Esophagus mucosa (tissue), 1 donor: ENCODE data around the gene PPP6R3. TPM values are rescaled to one million over a fixed set of nuclear protein-coding genes. Genes with fewer than 3 reads are reported as not detected.

Experiments used
- ATAC-seq: fragments of 200-7000 bp; cut with Tn5 transposase; one replicate; pipeline ENCODE4 v1.9.1; 2020
- total RNA-seq: library from RNA; stranded (reverse); gene quantifications from one replicate; pipeline ENCODE4 v1.2.4, GENCODE V29; 2023
- donor health status: DM: yes; HTN: yes; CAD: no.

PPP6R3 gene
- total RNA-seq, 1 donor from 2014 or later: 59.8 TPM

DNA sequence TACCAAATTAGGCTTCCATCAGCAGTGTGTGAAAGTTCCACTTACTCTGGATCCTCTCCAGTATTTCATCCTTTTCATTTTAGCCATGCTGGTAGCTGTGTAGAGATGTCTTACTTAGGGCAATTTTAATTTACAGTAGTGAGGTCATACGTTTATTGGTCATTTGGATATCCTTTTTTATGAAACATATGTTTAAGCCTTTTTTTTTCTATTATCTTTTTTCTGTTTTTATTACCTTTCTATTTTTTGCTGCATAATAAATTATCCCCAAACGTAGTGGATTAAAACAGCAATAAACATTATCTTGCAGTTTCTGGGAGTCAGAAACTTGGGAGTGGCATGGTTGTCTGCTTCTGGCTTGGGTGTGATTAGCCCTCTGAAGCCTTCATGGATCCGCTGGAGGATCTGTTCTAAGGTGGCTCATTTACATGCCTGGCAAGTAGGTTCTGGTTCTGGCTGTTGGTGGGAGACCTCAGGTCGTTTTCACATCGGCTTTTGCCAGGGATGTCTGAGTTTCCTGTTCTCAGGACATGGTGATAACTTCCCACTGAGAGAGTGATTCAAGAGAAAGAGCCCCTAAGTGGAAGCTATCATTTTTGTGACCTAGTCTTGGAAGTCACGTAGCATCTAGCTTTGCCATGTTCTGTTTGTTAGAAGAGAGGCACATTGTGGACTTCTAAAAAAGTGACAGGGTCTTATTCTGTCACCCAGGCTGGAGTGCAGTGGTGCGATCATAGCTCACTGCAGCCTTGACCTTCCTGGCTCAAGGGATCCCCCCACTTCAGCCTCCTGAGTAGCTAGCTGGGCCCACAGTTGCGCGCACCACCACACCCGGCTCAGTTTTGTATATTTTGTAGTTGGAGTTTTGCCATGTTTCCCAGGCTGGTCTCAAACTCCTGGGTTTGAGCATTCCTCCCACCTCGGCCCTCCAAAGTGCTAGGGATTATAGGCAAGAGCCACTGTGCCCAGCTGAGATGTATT, 38.6 kb downstream of the PPP6R3 start:
- no peak for ATAC-seq

DNA sequence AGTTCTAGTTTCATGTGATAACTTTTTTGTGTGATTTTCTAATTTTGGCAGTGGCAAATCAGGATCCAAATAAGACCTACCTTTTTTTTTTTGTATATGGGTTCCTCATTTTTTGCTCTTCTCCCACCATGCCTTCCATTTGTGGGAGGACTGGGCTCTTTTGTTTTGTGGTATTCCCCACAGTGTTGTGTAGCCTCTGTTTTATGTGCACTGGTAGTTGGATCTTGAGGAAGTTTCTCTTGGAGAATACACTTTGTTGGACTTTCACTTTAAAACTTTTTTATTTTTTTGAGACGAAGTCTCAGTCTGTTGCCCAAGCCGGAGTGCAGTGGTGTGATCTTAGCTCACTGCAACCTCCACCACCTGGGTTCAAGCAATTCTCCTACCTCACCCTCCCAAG, 39.7 kb downstream of the PPP6R3 start:
- no peak for ATAC-seq

DNA sequence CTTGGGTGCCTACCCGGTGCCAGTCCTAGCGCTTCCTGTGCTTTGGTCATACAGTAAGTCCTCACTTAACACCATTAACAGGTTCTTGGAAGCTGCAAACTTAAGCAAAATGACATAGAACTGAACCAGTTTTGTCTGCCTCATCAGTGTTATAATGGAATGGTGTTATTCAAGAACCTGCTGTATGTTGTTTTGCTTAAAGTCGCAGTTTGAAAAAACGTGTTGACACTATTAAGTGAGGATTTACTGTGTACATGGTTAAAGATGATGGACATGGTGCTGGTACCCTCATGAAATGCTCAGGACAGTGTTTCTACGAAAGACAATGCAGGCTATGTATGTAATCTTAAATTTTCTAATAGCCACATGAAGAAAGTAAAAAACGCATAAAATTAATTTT, 41.3 kb downstream of the PPP6R3 start:
- no peak for ATAC-seq

DNA sequence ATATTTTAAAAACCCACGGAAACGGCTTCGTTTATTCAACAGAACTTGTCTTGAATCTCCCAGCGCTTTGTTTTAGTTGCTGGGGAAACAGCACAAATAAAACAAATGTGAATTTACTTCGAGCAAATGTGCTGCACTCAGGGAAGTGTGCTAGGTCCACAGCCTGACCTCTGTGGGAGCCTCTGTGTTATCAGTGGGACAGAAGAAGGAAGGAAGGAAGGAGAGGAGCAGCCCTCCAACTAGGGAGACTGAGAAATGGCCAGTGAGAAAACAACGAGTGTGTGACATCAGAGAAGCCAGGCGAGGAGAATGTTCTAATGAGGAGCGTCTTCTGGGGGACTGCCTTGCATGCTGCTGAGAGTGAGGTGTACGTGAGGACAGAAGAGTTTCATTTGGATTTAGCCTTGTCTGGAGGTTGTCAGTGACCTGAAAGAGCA, 42.7 kb downstream of the PPP6R3 start:
- no peak for ATAC-seq

DNA sequence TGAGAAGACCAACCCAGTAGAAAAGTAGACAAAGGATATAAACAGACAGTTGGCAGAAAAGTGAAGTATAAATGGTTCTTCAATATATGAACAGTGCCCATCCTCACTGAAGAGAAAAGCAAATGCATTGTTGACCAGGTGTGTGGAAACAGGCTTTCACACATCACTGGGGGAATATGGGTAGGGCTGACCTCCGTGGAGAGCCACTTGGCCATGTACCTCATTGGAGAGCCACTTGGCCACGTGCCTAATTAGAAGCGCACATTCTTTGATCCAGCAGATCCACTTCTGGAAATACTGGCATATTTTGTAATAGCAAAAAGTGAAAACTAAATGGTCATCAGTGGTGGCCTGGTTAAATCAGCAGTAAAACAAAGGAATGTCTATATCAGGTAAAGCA, 43.2 kb downstream of the PPP6R3 start:
- ATAC-seq: no peak

DNA sequence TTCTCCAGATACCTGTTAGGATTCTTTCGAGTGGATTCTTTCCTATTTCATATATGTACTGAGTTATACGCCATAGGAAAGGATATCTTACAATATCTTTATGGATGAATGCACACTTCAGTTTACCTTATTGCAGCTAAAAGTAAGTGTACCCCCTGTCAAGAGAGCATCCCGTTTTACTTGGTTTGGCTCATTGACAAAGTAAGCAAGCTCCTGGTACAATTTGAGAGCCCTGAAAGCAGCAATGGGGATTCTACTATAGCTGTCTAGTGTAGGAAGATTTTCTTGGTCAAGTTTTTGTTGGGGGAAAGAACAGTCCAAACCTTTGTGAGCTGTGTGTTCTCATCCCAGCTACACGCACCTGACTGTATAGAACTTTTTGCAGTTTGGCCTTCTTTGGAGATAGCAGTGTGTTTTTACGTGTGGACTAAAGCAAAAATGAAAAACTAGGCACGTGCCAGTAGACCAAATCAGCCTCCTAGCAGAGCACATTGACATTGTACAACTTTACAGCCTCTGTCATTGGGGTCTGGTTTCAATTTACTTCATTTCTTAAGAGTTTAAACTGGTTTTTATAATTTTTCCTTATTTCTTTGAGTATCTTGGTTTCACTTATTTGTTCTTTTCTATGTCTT, 44.0 kb downstream of the PPP6R3 start:
- ATAC-seq: no peak

DNA sequence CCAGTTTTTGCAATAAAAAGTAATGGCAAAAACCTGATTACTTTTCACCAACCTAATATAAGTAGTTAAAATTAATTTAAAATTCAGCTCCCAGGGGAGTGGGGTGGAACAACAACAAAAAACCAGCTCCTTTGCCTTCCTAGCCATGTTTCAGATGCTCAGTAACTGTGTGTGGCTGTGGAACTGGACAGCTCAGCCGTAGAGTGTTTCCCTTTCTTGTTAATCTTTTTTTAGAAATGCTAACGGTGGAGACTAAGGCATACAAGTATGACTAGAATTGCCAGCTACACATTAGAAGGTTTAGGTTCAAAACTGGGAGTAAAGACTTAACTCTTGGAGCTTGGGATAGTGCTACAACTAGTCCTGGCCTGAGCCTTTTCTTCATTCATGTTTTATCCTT, 45.0 kb downstream of the PPP6R3 start:
- no peak for ATAC-seq

DNA sequence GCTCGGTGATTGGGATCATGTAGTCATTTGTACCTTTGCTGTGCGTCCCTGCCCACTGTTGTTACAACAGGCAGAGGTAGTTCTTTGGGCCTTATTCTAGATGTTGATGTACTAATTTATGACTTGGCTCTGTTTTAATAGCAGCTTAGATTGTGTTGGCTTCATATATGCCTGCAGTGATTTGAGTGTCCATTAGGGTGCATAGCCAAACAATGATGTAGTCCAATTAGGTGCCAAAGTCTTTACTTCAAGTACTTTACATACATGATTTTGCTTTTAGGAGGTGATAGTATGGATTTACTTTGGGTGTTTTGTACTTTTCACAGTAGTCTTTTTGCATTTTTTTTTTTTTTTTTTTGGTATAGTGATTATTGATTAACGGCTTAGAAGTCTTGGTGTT, 46.4 kb downstream of the PPP6R3 start:
- ATAC-seq: no peak

DNA sequence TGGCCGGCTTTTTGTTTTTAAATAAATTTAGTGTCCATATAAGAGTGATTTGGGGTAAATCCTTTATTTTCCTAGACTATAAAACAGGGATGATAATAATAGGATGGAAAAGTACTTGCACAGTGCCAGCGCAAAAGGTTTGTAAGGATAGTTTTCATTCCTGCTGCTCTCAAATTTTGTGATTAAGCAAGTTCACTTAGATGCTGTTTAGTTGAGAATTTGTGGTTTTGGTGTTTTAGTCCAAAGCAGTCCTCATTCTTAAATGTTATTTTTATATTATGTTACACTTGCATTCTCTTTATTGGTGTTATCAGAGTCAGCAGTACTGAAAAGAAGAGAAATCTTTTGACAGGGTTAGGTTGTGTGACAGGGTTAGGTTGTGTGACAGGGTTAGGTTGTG, 47.9 kb downstream of the PPP6R3 start:
- no peak for ATAC-seq

DNA sequence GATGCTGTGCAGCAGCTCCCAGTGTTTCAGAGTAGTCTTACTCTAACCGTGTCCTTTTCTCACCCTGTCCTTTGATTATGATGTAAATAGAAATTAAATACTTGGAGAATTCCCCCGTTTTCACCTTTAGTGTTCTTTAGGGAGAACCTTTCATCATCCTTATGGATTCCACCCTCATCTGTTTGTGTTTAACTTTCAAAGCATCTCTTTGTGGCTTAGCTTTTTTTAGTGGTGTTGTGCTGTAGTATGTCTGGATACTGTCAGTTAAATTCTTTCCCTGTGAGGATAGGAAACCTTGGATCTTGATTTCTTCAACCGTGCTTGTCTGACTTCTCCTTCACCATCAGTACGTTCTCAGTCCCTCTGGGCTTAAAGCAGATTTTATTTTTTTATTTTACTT, 48.5 kb downstream of the PPP6R3 start:
- ATAC-seq: no peak

DNA sequence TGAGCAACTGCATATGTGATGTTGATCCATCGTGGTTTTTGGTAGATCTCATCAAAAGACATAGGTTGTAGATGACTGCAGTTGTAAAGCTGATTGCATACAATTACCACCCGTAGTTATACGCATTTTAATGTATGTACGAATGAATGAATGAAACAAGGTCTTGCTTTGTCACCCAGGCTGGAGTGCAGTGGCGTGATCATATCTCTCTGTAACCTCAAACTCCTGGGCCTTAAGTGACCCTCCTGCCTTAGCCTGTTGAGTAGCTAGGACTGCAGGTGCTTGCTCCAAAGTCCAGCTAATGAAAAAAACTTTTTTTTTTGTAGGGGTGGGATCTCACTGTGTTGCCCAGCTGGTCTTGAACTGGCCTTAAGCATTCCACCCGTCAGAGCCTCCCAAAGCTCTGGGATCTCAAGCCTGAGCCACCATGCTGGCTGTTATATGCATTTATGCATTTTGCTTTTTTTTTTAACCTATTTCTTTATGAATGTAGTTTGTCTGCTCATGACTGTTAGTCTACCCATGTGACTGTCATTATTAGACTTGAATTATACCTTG, 53.5 kb downstream of the PPP6R3 start:
- ATAC-seq: no peak

DNA sequence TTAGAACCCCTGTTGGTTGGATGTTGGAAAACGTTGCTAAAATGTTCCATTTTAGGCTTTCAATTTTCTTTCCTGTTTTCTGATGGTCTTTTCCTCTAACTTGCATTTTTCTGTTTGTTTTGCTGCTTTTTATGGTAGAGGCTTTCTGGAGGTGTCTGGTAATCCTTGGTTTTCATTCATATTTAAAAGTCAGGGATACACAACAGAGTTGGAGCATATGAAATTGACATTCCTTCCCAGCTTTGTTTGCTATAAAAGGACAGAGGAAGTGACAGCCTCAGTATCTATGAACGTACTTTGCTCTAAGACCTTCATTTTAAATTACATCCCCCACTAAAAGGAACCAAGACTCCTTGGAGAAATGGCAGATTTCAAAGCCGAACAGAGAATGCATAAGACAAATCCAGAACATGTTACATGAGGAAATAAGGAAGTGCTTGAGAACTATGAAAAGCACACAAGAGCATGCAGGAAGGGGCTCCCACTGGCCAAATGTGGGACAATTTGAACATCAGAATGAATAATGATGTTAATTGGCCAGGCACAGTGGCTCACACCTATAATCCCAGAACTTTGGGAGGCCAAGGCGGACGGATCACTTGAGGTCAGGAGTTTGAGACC, 56.7 kb downstream of the PPP6R3 start:
- ATAC-seq: no peak

DNA sequence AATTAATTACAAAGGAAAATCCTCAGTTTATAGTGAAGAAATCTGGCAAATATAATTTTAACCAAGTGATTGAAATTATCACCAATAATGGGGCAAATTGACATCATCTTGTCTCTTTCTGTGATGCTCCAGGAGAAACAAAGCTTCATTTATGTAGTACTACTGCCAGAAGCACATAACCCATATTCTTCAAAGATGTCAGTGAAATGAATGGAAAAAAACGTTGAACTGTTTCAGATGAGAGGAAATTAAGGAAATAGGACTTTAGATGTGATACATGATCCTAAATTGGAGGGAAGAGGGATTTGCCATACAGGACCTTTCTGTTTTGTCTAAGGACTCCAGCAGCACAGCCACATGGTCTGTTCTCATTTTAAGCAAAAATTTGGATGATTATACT, 57.6 kb downstream of the PPP6R3 start:
- ATAC-seq: no peak

DNA sequence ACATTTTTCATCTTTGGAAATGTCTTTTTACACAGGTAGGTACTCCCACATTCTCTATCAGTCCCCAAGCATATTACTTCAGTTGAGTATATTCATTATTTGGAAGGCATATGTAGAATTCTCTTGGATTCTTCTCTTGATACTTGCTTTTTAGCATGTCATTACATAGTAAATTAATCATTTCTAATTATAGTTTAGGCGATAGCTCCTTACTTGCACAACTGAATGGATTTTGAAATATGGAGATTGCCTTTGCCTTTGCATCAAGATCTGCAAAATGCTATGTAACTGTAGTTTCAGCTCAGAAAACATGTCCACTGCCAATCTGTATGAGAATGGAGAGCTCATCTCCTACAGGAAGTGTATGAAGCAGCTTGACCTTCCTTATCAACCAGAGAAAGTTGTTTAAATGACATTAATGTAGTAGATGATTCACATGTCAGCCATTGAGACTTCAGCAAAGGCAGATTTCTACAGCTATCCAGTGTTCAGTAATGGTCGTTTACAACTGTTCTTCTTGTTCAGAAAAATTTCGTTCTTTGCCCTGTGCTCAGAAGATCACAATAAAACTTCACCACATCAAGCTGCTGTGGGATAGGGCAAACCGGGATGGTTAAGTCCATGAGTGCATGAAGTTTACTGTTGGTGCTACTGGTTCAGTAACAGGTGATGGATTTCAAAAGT, 61.6 kb downstream of the PPP6R3 start:
- ATAC-seq: no peak

DNA sequence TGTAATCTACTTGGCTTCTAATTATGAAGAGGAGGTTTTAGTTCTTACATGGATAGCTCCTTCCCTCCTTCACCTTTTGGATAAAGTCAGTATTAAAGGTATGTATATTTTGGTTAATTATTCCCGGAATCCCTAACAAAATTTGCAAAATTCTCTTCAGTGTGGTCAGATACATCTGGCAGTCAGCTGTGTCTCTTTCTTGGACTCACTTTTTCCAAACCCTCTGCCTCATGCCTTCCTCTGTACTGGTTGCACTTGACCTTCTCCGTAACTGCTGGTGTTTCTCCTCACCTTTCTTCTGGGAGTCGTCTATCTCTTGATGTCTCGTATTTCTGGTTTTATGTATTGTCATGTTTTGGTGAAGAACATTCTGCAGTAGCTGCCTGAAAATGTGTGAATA, 62.5 kb downstream of the PPP6R3 start:
- no peak for ATAC-seq

DNA sequence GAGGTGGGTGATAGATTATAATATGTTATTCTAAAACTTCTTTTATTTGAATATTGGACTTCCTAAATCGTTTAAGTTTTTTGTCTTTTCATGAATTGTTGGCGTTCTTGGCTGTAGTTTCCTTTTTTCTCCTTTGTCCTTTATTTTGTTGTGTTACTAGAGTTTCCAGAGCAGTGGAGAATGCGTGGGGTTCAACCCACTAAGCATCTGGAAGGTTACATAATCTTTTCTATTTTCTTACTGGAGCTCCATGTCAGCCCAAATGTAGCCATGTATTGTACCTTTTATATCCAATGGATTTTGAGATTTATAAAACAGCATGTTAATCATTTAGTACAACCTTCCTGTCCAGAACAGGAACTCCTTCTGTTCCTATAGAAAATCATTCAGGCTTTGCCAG, 63.2 kb downstream of the PPP6R3 start:
- ATAC-seq: no peak

DNA sequence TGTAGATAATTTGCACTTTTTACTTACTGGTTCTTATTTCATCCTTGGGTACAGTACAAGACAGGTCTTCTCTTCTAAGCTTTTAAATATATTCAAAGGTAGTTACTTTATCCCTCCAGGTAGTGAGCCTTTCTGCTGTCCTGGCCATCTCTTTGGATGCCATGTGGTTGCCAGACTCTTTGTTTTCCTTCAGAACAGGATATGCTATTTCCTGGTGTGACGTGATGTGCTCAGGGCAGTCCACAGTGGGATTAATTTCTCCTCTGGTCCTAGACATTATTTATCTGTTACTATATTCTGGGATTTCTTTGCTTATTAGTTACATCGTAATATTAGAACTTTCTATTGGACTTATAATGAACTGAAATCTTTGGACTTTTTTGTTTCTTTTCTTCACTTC, 63.7 kb downstream of the PPP6R3 start:
- ATAC-seq: no peak

DNA sequence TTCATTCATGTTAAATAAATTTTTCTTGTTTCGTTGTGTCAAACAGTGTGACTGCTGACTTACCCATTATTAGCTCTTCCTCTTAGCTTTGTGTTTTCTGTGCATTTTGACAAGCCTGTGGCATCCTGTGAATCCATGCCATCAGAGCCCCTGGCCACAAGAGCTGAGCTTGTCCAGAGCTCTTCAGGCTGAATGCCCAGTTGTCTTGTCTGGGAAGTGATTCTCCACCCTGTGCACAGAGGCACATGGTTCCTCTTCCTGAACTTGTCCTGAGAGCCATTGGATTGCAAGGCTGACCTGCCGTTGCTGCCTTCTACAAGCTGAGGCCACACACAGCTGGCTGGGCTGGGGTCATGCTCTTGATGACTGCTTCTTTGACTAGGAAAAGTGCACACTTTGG, 64.1 kb downstream of the PPP6R3 start:
- no peak for ATAC-seq

DNA sequence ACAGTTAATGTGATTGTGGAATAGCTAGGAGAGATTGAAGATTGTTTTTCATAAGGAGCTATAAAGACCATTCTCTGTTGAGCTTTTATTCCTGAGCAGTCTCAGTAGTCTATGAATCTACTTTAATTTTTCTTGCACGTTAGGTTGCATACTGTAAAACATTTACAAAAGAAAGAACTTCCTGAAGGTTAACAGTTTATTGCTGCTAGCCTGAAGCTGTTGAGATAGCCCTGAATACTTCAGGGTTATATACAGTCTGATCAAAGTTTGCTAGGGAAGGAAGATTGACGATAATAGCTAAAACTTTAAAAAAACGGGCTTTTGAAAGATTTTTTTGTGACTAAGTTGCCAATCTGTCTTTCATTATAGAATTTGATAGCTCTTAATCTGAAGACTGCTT, 64.8 kb downstream of the PPP6R3 start:
- no peak for ATAC-seq

DNA sequence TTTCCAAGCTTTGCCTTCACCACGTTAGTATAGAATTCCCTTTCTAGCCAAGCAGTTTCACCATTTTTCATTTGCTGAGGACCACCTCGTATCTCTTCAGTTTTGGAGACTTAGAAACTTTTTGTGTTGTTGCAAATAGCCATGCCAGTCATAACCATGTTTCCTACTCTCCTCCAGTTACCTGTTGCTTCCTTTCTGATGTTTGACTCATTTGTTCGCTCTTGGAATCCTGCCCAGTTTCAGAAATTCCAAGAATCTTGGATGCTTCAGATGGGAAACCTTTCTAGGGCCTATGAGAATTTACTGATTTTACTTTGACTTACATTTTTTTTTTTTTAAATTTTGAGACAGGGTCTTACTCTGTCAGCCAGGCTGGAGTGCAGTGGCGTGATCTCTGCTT, 65.4 kb downstream of the PPP6R3 start:
- ATAC-seq: no peak

DNA sequence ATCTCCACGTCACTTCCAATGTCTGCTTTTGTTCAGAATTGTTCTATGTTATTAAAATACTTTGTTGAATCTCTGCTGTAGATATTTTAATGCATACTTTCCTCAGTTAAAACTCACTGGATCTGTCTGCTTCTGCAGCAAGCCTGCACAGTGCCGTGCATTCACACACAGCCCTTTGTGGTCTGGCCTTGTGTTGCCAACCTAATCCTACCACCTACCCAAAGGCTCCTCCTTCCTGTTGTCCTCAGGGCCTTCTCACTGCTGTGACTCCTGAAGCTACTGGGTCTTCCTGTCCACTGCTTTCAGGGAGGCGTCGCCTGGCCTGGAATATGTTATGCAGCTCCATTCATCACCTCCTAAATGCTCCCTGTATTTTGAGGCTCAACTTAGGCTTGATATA, 67.0 kb downstream of the PPP6R3 start:
- ATAC-seq: no peak

DNA sequence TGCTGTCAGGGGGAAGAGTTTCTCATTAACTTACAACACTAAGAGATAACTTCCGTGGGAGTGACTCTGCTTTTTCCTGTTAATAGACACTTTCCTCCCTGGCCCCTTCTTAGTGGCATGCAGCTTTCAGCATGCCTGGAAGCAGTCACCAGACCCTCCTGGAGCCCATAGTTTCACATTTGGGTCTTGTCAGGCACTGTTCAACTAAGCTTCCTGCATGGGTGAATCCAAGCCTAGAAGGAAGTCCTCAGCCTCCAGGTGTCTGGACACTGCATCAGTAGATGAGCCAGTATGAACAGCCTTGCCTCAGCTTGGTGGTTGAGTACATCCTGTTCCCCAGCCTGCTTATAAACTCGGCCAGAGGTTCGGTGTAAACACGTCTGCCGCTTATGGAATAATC, 68.1 kb downstream of the PPP6R3 start:
- ATAC-seq: peak; percentile 36
